H9 (cell line): ENCODE data around the gene NANOS1. TPM values are rescaled to one million over a fixed set of nuclear protein-coding genes. Genes with fewer than 3 reads are reported as not detected.

Source experiments
- DNase-seq: peaks from one replicate; pipeline ENCODE4 v3.0.0-alpha.2; 2017
- H2AFZ ChIP-seq: one replicate; pipeline ENCODE4 v1.6.1; 2013; ENCODE audit warnings: mild to moderate bottlenecking, low read length, control low read depth, moderate library complexity
- H2AK5ac ChIP-seq: 2 replicates; pipeline ENCODE4 v1.6.1; 2013; ENCODE audit warnings: low read length, control low read depth, mixed read lengths; ENCODE audit not compliant: insufficient read length
- H2BK120ac ChIP-seq: one replicate; pipeline ENCODE4 v1.6.1; 2013; ENCODE audit warnings: low read depth, mild to moderate bottlenecking, low read length, control low read depth, inconsistent platforms; ENCODE audit not compliant: poor library complexity, severe bottlenecking
- H2BK12ac ChIP-seq: 2 replicates; pipeline ENCODE4 v1.6.1; 2013; ENCODE audit warnings: low read length, control low read depth, mixed read lengths, low read depth; ENCODE audit not compliant: insufficient read length
- H2BK15ac ChIP-seq: 2 replicates; pipeline ENCODE4 v1.6.1; 2013; ENCODE audit warnings: low read depth, low read length, control low read depth
- H2BK20ac ChIP-seq: one replicate; pipeline ENCODE4 v1.6.1; 2013; ENCODE audit warnings: low read depth, mild to moderate bottlenecking, low read length, control low read depth, inconsistent platforms; ENCODE audit not compliant: poor library complexity, severe bottlenecking
- H2BK5ac ChIP-seq: 2 replicates; pipeline ENCODE4 v1.6.1; 2013; ENCODE audit warnings: low read length, control low read depth, mixed read lengths; ENCODE audit not compliant: insufficient read length
- H3K14ac ChIP-seq: 2 replicates; pipeline ENCODE4 v1.6.1; 2013; ENCODE audit warnings: low read length, control low read depth; ENCODE audit not compliant: insufficient read depth
- H3K18ac ChIP-seq: 2 replicates; pipeline ENCODE4 v1.6.1; 2013; ENCODE audit warnings: low read depth, mild to moderate bottlenecking, mixed read lengths, low read length, control low read depth; ENCODE audit not compliant: insufficient read length
- H3K23ac ChIP-seq: 2 replicates; pipeline ENCODE4 v1.6.1; 2013; ENCODE audit warnings: low read length, control low read depth, mixed read lengths, low read depth; ENCODE audit not compliant: insufficient read length
- H3K23me2 ChIP-seq: 2 replicates; pipeline ENCODE4 v1.6.1; 2013; ENCODE audit warnings: low read depth, mild to moderate bottlenecking, mixed read lengths, low read length, control low read depth; ENCODE audit not compliant: insufficient read length, poor library complexity, severe bottlenecking
- H3K27ac ChIP-seq: 2 replicates; pipeline ENCODE4 v1.5.1; 2013; ENCODE audit warnings: low read length, control low read depth, mixed read lengths, low read depth; ENCODE audit not compliant: insufficient read length
- H3K27me3 ChIP-seq: 2 replicates; pipeline ENCODE4 v1.6.1; 2013; ENCODE audit warnings: low read length, control low read depth, inconsistent platforms; ENCODE audit not compliant: insufficient read depth
- H3K4ac ChIP-seq: 2 replicates; pipeline ENCODE4 v1.6.1; 2013; ENCODE audit warnings: low read depth, mild to moderate bottlenecking, control low read depth, inconsistent platforms, low read length, moderate library complexity
- H3K4me1 ChIP-seq: 2 replicates; pipeline ENCODE4 v1.6.1; 2013; ENCODE audit warnings: low read length, control low read depth, inconsistent platforms; ENCODE audit not compliant: insufficient read depth
- H3K4me2 ChIP-seq: 2 replicates; pipeline ENCODE4 v1.6.1; 2013; ENCODE audit warnings: low read length, control low read depth, mixed read lengths; ENCODE audit not compliant: insufficient read length, insufficient read depth
- H3K56ac ChIP-seq: 2 replicates; pipeline ENCODE4 v1.6.1; 2013; ENCODE audit warnings: low read depth, mild to moderate bottlenecking, mixed read lengths, low read length, control low read depth; ENCODE audit not compliant: insufficient read length
- H3K79me1 ChIP-seq: 2 replicates; pipeline ENCODE4 v1.6.1; 2013; ENCODE audit warnings: low read depth, mild to moderate bottlenecking, moderate library complexity, low read length, control low read depth, inconsistent platforms; ENCODE audit not compliant: insufficient read depth, poor library complexity, severe bottlenecking
- H3K79me2 ChIP-seq: 2 replicates; pipeline ENCODE4 v1.6.1; 2013; ENCODE audit warnings: low read length, control low read depth, inconsistent platforms; ENCODE audit not compliant: insufficient read depth
- H3K9ac ChIP-seq: 2 replicates; pipeline ENCODE4 v1.6.1; 2013; ENCODE audit warnings: low read length, control low read depth, mixed read lengths; ENCODE audit not compliant: insufficient read length; ENCODE audit errors: extremely low read depth
- H3K9me3 ChIP-seq: one replicate; pipeline ENCODE4 v1.6.1; 2013; ENCODE audit warnings: low read depth, low read length, inconsistent platforms; ENCODE audit not compliant: control insufficient read depth
- H3T11ph ChIP-seq: one replicate; pipeline ENCODE4 v1.6.1; 2013; ENCODE audit warnings: mild to moderate bottlenecking, low read length, control low read depth, inconsistent platforms
- H4K20me1 ChIP-seq: one replicate; pipeline ENCODE4 v1.6.1; 2013; ENCODE audit not compliant: control insufficient read depth, insufficient read length, insufficient read depth
- H4K5ac ChIP-seq: 2 replicates; pipeline ENCODE4 v1.6.1; 2013; ENCODE audit warnings: low read depth, mild to moderate bottlenecking, mixed read lengths, low read length, control low read depth; ENCODE audit not compliant: insufficient read length
- H4K8ac ChIP-seq: replicated peaks from 2 replicates; pipeline ENCODE4 v1.6.1; 2013; ENCODE audit warnings: low read length, control low read depth, mixed read lengths, low read depth; ENCODE audit not compliant: insufficient read length
- H4K91ac ChIP-seq: 2 replicates; pipeline ENCODE4 v1.6.1; 2013; ENCODE audit warnings: low read depth, mild to moderate bottlenecking, moderate library complexity, mixed read lengths, low read length, control low read depth; ENCODE audit not compliant: insufficient read length
- H3K27ac Mint-ChIP-seq, 3 experiments: 2 replicates in 2 of 3; 3 replicates in 1 of 3; pipeline ENCODE4 v1.8.0; 2020 to 2021; ENCODE audit warnings: mixed read lengths in 3 of 3, mild to moderate bottlenecking in 1 of 3, moderate library complexity in 1 of 3
- H3K27me3 Mint-ChIP-seq: 2 replicates; pipeline ENCODE4 v1.8.0; 2021; ENCODE audit warnings: low read depth, mild to moderate bottlenecking, moderate library complexity, mixed read lengths
- H3K36me3 Mint-ChIP-seq, 3 experiments: 2 replicates in 2 of 3; 3 replicates in 1 of 3; pipeline ENCODE4 v1.8.0; 2020 to 2021; ENCODE audit warnings: low read depth in 3 of 3, mixed read lengths in 3 of 3; ENCODE audit not compliant: insufficient read depth in 1 of 3
- H3K4me1 Mint-ChIP-seq, 2 experiments: 2 replicates each; pipeline ENCODE4 v1.8.0; 2020; ENCODE audit warnings: mixed read lengths in 2 of 2
- H3K4me3 Mint-ChIP-seq, 2 experiments: 2 replicates in 1 of 2; 3 replicates in 1 of 2; pipeline ENCODE4 v1.8.0; 2020 to 2021; ENCODE audit warnings: mild to moderate bottlenecking in 2 of 2, mixed read lengths in 2 of 2, moderate library complexity in 1 of 2
- H3K9me3 Mint-ChIP-seq, 2 experiments: 2 replicates in 1 of 2; 3 replicates in 1 of 2; pipeline ENCODE4 v1.8.0; 2020; ENCODE audit warnings: mild to moderate bottlenecking in 2 of 2, mixed read lengths in 2 of 2, moderate library complexity in 1 of 2
- CTCF ChIP-seq: fragments of 200-600 bp; sonication (generic); conservative IDR thresholded peaks from 3 replicates; pipeline ENCODE4 v1.8.0; 2021; ENCODE audit warnings: antibody characterized with exemption, mild to moderate bottlenecking
- WGBS: extraction: QIAGEN DNeasy Blood & Tissue Kit; methylation state at CpG from one replicate; pipeline ENCODE4 v1.1.7; 2013; ENCODE audit warnings: missing lambda C conversion rate, low lambda C conversion rate, mixed read lengths; ENCODE audit not compliant: insufficient read length; ENCODE audit errors: extremely low coverage; 5-methylcytosine and 5-hydroxymethylcytosine counted together
- total RNA-seq: library from RNA; stranded (reverse); gene quantifications from 2 replicates; pipeline ENCODE4 v1.2.1, GENCODE V29; 2021

The NANOS1 gene
- total RNA-seq, 1 experiment from 2014 or later, result 4.5 TPM

- Histone ChIP-seq H3K23ac (no peak overlapping the region), H3K9me3 (no peaks in the 10 kb centered on the region), H2BK12ac (no peak overlapping the region), H2BK20ac (no peak overlapping the region), H3K79me1 (no peaks in the 10 kb centered on the region), H4K20me1 (no peaks in the 10 kb centered on the region), H3K79me2 (no peaks in the 10 kb centered on the region), H3K23me2 (no peaks in the 10 kb centered on the region), H3K27ac (no peak overlapping the region), H4K8ac (no peak overlapping the region), H3T11ph (no peak overlapping the region), H4K91ac (no peak overlapping the region), H3K9ac (no peak overlapping the region), H3K56ac (no peak overlapping the region), H3K14ac (no peak overlapping the region), H2AK5ac (no peak overlapping the region), H3K4ac (no peak overlapping the region), H2BK120ac (no peak overlapping the region), H3K18ac (no peak overlapping the region), H3K4me2 (no peak overlapping the region), H4K5ac (no peak overlapping the region), H2BK15ac (no peak overlapping the region), H3K27me3 (no peaks in the 10 kb centered on the region), H2AFZ (no peak overlapping the region), H3K4me1 (peaks cover 5% of the 10 kb centered on the region; the same call in 1 of the 2 replicates), H2BK5ac (no peak overlapping the region)
- Mint-ChIP-seq H3K27ac (no peak overlapping the region; a peak in 1 of 7 replicates), H3K27me3 (no peaks in the 10 kb centered on the region), H3K9me3 (no peaks in the 10 kb centered on the region; a peak in 1 of 5 replicates), H3K36me3 (no peaks in the 10 kb centered on the region; a peak in 1 of 7 replicates), H3K4me3 (no peak overlapping the region; a peak in 1 of 5 replicates), H3K4me1 (peaks cover 18 to 30% of the 10 kb centered on the region in 2 experiments)
- DNase-seq, result no peak
- WGBS, result no CpG with 5 or more reads among the region's 2 CpGs
- TF ChIP-seq CTCF, result no peak
These were observed 8.9 kb upstream of the NANOS1 start for GRCh38 chr10:119020627-119020946.
